ENCODE data around the gene ITPK1.

The ITPK1 gene

DNA sequence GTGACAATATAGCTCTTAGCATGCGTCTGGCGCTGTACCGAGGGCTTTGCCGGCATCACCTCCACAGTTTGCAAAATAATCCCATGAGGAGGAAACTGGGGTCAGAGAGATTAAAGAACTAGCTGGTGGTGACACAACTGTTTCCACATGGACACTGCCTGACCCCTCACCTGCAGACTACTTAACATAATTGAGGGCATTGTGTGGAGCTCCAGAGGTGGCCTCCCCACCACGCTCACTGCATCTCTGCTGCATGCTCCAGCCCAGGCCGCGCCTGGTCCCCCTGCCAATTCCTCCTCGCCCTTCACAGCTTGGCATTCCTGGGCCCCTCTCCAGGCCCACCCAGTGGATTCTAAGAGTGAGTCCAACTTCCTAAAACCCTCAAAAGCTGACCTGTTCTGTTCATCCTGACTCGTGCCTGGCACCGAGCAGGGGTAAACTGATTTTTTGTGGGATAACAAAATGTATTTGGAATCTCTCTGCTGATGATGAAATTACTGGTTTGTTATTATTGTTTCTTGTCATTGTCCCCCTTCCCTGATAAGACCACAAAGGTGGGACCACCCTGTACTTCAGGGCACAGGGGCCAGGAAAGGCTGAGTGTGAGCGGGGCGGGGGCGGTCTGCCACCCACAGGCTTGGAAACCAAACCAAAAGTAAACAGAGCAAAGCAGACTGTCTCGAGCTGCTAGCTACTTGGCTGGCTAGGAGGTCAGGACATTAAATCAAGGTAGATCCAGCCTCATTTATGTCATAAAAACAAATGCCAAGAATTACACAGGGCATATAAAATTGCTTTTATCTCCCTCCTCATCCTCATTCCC lies 152.2 kb downstream of the ITPK1 start:
- DNase-seq: no peak

DNA sequence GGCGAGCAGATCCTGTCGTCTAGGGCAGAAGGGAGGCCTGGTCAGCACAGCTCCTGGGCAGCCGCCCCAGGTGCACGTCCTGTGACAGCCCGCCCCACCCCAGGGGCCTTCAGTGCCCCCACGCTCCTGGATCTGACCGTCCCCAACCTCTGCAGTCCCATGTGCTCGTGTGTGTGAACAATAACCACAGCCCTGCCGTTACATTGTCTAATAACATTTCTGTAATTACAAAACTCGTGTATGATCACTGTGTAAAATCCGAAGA lies 153.0 kb downstream of the ITPK1 start:
- no peak for DNase-seq

DNA sequence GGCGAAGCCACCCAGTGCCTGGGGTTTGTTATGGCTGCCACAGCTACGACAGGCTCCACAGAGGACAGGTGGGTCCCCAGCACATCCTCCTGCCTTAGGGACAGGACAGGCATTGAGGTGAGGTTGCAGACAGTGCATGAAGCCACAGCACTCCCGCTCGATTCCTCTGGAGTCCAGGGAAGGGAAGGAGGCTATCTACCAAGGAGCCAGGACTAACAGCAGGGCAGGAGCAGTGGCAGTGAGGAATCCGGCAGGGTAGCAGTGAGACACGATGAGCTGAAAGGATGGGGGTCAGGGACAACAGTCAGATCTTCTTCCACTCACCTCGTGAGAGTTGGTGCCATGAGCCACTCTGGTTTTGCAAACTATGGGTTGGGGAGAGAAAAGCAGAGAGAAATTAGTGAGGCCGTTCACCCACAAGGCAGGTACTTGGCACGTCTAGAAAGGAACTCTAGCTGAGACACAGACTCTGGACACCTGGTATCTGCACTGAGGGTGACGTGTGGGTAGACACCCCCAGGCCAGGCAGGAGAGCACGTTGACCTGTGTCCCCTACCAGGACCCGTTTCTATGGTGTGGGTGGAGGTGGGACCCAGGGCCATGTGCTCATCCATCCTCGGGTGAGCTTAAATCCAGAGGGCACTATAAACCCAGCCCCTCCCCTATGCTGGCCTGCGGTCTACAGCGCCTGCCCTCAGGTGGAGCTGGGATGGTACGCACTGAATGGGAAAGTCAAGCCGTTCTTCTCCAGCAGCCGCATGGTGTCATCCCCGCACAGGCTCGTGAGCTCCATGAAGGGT lies 153.5 kb downstream of the ITPK1 start:
- no peak for DNase-seq

DNA sequence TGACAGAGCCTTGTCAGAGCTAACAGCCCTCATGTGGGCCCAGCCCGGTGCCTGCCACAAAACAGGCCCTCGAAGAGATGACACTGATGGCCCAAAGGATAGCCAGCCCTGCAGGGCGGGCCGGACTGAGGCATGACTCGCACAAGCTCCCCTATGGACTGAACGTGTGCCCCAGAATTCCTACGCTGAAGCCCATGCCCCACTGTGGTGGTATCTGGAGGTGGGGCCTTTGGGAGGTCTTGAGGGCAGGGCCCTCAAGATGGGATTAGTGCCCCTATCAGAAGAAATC lies 154.2 kb downstream of the ITPK1 start:
- DNase-seq: no peak

DNA sequence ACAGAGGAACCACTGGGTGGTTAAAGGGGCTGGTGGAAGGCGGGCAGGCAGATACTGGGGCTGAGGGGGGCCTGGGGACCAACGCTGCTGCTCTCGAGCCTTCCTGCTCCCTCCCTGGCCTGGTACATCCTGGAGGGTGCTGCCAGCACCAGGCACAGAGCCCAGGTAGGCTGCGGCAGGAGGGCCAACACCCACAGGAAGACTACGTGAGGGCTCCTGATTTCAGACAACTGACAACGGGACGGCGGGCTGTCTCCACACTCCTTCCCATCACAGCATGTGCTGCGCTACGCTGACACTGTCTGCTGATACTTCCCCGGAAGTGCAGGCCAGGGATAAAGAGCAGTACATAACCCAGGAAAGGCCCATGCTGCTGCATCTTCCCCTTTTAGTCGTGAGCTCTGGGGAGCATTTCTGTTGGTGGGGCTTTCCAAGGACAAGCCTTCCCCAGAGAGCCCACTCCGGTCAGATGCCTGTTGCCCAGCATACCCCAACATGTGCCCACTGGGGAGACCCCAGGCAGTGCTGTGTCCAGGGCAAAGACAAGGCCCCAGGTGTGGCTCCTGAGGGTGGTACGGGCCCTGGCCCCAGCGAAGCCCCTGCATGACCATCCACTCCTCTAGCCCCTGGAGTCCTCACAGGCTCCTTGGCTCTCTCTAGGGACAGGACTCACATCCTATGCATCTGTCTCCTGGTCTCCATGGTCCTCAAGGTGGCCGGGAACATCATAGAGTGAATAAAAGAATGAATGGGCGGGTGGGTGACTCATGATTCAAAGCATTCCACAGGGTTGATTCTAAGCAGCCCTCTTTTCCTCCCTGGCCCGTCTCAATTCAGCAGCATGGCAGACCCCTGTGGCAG lies 154.8 kb downstream of the ITPK1 start:
- DNase-seq: no peak

DNA sequence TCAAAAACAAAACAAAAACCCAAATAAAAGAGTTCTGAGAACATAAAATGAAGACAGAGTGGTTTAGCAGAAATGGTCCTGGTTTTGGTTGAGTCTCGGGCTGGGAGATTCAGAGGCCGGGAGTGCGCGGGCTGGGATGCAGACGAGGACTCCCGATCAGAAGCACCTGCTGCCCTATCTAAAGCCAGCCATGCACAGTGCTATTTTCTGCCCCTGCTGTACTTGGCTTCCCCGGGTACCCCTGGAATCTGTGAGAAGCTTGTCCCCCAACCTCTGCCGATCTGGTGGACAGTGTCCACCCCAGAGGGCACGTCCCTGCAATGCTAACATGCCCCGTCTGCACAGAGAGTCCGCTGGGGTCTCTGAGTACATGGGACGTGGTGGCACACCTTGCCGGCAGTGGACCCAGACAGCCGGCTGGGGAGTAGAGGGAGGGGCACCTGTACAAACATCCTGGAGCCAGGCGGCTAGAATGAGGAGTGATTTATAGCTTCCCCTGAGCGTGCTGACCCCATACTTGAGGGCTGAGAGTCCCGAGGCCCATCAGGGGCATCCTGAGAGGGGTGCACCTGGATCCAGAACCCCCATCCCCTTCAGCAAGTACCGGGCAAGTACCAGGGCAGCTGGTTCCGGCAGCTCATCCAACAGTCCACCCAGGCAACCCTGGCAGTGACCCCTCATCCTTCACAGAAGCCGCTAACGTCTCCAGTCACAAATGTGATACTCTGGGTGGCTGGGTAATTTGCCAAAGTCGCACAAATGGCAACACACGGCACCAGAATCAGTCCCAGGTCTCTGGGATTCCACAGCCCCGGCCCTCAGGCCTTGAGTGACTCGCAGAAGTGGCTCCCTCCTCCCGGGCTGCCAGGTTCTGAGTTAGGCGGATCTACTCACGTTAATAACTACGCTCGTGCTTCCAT lies 155.7 kb downstream of the ITPK1 start:
- no peak for DNase-seq

DNA sequence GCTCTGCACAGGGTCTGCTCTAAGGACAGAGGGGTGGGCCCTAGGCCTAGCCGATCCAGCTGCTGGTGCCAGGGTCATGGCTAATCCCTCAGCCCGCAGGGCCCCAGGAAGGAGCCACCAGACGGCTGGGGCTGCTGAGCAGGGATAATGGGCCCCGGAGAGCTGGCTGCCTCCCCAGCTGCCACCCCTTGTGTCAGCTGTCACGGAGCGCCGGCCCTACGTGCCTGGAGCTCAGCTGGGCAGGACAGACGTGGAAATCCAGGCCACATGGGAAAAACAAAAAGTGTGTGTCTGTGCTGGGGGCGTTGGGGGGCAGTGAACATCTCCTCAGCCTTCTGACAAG lies 156.6 kb downstream of the ITPK1 start:
- no peak for DNase-seq

DNA sequence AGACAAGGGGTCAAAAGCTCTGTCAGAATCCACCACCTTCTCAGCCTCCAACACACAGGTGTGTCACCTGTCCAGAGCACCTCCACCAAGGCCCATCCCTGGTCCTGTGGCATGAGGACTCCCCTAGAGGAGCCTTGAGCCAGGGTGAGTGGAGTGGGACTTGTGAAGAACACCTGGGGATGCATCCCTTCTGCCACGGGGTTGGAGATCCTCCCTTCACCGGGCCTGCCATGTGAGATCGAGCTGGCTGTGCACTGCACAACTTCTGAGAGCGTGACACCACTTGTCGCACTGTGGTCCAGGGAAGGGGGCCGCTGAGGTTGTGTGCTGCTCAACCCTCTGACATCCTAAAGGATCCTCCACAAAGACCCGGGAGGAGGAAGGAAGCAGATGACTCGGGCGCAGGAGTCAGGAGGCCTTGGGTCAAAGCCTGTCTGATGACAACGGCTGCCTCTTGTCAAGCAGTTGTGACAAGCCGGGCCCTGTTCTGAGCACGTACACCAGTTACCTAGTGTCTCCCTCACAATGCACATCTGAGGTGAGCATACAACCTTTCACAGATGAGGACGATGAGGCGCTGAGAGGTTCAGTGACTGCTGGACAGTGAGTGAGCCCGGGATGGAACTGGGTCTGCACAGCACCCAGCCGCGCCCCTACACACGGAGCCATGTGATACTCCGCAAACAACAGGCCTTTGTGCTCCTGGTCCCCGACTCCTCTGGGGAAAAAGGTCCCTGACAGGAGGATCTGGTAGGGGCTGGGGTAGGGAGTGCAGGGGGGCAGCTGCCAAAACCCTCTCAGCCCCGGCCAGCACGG lies 157.1 kb downstream of the ITPK1 start:
- no peak for DNase-seq

DNA sequence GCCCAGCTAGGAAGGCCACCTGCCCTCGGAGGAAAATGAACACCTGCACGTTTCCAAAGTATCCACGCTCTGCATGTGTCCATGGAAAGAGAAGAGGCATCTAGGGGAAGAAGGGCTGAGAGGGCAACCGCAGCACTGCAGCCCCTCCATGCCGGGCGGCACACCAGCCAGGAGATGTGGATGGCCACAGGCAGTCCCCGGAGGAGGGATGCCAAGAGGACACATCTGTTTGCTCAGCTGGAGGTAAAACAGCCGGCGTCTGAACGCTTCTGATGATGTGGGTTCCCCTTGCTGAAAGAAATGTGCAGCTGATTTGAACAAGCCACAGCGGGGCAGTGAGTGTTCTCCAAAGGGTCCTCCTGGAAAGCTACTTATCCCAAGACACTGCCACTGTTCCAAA lies 158.8 kb downstream of the ITPK1 start:
- no peak for DNase-seq

DNA sequence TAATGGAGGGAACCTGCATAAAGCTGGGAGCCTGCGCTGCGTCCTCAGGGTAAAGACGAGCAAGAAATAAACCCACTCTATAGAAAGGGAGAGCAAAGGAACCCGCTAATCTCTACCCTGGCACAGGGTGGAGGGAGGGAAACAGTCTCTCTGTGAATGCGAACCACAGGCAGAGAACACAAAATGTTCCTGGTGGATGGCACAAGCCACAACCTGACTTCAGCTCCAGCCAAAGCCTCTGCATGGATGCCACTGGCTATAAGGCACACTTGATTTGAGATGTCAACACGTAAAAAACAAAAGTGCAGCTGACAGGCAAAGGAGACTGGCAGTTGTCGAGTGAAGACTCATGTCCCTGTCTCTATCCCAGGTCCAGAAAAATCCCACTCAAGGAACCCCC lies 160.3 kb downstream of the ITPK1 start:
- DNase-seq: no peak

DNA sequence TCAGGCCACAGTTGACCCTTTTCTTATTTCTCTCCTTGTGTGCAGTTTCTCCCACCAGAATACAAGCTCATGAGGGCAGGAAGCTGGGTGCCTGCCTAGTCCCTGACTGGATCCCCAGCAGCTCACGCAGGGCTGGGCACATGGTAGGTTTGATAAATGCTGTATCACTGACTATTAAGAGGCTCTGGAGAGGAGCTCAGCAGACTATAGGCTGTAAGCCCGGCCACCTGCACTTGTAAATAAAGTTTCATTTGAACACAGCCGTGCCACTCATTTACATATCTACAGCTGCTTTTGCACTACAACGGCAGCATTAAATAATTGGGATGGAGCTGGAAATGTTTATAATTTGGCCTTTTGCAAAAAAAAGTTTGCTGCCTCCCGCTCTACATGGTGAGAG lies 160.8 kb downstream of the ITPK1 start:
- DNase-seq: no peak

DNA sequence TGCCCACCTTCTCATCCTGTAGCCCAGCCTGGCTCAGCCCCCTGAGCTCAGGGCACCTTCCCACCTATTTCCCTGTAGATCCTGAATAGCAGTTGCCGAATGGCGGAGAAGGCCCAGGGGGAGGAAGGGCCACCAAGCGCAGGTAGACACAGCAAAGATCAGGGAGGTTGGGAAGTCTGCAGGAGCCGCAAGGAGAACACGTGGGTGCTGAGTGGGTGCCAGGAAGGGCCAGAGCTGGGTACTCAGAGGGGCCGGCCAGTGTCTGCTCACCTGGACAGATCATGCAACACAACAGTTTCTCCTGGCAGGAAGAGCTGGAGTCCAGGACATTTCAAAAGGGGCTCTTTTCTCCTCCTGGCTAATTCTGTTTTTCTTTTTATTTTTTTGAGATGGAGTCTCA lies 162.2 kb downstream of the ITPK1 start:
- DNase-seq: no peak

DNA sequence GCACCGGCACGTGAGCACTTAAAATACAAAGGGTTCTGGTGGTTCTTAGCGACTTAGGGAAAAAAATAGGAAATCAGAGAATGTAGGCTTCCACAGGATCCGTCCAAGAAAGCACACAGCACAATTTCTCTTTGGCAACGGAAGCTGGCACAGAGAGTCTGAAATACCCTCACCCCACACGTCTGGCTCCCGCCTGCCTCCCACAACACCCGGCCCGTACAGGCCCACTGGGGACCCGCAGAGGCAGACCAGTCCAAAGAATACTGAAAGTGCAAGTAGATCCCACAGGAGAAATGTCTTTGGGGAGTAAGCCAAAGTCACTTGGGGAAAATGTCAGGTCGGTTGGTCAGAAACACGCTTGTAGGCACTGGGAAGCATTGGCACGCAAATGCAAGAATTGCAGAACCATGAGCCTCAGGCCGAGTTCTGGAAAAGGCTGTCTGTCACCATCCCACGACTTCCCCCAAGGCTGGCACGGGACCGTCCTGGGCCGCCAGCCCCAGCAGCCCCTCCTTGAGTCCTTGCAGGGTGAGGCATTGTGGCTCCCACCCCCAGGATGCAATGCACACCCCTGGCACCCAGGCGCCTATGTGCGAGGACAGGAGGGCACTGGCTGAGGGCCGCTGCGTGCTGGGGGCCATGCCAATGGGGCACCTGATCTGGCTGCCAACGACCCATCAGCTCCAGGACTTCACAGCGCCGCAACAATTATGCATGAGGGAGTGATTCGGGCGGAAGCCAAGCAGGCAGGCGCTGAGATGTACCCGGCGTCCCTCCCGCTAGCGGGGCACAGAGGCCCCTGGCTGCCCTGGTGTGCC lies 163.0 kb downstream of the ITPK1 start:
- no peak for DNase-seq

DNA sequence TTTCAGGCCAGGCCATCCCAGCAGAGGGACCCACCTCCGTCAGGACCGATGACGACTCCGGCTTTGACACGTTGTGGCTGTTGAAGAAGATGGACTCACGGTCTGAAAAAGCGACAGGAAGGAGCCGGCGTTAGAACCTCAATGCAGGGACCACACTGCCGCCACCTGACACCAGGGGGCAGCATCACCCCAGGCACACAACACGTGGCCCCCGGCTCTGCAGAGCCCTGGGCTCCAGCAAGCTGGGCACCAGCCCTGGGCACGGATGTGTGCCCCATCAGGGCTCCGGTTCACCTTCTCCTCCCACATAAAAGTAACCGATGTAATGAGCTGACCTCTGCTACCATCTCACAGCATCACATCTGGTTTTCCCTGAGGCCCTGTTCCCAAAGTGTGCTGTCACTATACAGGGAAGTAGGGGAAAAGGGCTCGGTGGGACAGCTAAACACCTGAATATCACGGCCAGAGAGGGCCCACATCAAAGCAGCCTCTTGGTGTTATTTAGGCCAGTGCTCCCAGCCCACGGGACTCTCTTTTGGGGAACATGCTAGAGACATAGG lies 163.7 kb downstream of the ITPK1 start:
- peak; percentile 80 for DNase-seq

DNA sequence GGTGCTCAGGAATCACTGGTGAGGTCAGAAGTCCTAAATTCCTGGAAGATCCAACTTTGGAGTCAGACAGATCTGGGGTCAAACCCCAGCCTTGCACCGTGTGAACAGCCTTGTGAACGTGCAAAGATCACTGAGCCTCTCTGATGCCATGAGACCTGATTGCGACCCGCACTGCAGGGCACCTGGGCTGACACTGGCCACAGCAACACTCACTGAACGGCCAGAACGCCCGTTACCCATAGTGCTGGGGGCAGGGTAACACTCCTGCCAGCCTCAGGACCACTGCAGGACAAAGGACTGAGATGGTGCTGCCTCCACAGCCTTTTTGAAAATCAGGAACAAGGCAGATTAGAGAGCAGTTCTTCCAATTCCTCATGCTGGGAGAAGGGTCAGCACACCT lies 164.5 kb downstream of the ITPK1 start:
- DNase-seq: no peak

DNA sequence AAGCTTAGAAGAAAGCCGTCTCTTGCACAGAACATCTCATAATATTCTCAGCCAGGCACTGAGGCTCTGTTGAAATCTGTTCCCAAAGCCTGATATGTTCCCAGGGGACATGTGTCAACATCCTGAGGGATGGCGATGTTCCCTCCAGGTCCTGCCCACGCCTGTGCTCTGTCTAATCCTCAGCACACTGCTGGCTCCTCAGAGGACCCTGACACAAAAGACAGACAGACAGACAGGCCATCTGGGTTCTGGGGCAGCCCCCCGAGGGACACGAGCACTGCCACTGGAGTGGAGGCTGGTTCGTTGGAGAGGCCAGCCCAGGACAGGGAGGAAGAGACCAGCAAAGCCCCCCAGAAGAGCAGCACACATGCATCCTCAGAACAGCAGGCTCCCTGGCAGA lies 165.0 kb downstream of the ITPK1 start:
- no peak for DNase-seq

DNA sequence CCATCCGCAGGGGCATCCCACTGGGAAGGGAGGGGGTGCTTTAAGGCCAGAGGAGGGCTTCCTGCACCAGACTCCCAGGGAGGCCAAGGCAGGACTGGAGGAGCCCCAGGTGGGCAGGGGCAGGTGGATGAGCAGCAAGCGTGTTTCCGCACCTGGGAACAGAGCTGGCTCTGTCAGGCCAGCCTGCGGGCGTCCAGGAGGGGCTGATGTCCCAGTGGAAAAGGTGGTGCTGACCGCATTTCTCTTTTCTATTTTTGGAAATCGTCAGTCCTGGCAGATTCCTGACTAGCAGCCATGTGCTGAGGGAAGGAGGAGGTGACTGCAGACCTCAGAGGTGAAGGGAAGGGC lies 165.6 kb downstream of the ITPK1 start:
- DNase-seq: no peak

DNA sequence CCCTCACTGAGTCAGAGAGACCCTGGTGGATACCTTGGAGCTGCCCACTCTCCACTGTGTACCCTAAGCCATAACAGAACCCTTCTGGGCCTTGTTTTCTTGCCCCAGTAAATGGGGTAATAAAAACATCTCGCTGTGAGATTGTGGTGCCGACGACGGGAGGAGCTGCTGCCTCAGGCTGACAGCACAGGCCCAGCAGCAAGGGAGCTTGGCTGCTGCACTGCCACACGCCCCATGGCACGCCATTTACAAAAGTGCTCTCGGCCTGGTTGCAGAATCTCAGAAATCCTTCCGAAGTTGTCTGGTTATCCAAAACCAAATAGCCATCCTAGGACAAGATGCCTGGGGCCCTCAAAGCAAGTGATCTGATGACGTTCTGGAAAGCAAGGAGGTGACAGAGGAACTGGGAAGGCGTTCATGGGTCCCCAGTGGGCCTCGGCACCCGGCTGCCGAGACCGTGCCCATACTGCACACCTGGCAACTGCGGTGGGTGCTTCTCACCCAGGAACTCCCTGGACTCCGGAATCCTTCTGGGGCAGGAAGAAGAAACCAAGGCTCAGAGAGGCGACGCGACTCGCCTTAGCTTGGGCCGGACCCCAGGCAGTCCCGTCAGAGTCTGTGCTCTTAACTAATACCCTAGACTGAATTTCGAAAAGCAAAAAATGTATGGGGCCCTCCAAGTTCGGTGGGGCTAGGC lies 166.1 kb downstream of the ITPK1 start:
- no peak for DNase-seq

DNA sequence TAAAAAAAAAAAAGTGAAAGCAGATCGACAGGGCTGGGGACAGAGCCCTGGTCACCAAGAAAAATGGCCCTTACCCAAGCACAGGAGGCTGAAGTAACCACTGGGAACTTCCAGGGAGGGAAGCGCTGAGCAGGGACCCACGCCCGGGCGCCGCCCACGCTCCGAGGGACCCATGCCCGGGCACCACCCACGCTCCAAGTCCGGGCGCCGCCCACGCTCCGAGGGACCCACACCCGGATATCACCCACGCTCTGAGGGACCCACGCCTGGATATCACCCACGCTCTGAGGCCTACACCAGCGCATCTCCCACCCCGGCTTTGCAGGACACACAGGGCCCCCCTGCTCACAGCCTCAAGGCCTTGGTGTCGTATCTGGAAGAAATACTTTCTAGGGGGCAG lies 167.1 kb downstream of the ITPK1 start:
- no peak for DNase-seq

DNA sequence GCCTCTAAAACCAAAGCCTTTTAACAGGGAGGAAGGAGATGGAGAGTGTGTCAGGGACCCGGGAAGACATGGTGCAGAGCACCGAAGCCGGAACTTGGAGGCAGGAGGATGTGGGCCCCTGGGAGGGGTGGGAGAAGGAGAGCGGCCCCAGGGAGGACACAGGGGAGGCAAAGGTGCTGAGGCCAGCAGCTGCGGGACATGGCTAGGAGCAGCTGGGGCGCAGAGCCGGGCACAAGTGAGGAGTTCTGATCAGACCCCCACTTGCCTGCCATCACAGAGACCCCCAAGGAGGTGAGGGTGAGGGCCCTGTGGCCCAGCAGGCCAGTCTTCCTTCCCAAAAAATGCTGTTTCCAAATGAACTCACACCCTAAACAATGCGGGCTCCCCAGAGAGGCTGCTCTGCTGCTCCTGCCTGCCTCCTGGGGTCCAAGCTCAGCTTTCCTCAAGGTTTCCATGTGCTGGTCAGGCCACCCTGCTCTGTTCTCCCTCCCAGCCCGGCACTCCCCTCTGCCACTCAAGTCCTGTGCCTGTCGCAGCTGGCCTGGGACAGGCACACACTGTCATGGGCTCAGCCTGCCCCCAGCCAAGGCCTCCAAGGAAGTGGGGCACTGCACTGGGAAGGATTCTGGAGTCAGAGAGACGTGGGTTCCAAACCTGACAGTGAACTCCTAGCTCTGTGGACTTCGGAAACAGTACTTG lies 168.7 kb downstream of the ITPK1 start:
- no peak for DNase-seq

Measured in CD4-positive, alpha-beta T cell treated with Interleukin-6 for 4 hours (primary cell).